GM19193 (cell line): ENCODE measurements around the gene NHP2.

Experiments used
- POLR2A ChIP-seq: IDR thresholded peaks from 4 replicates; pipeline ENCODE4 v1.6.1; 2011; ENCODE audit not compliant: insufficient read depth, insufficient read length; ENCODE audit errors: extremely low read depth

Gene NHP2

DNA sequence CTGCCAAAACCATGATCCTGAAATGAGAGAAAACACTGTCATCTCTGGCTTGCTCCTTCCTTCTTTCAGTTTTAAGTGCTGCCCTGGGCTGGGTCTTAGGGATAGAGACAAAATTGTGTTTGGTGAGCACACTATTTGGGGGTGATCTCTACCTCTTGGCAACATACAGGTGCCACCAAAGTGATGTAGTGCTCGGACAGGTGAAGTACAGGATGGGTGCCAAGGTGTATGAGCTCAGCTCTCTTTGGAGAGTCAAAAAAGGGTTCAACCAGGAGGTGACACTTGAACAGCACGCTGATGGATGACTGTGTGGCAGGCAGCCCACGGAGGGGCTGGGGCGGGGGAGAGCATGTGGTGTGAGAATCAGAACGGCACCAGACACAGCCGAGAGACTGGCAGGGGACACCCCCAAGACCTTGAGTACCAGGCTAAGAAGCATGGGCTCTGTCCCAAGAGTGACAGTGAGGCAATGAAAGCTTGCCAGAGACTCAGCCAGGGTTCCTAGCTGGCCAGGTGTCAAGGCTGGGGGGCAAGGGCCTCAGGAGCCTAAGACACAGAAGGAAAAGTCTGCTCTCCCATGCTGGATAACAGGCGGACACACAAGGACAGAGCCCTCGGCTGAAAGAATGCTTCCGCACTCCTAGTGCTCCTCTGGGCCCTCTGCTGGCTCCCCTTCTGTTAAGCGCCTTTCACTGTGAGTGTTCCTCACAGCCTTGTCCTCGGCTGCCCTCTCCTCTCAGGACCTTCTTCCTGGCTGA lies 2.5 kb downstream of the NHP2 start:
- no peak for TF ChIP-seq POLR2A

DNA sequence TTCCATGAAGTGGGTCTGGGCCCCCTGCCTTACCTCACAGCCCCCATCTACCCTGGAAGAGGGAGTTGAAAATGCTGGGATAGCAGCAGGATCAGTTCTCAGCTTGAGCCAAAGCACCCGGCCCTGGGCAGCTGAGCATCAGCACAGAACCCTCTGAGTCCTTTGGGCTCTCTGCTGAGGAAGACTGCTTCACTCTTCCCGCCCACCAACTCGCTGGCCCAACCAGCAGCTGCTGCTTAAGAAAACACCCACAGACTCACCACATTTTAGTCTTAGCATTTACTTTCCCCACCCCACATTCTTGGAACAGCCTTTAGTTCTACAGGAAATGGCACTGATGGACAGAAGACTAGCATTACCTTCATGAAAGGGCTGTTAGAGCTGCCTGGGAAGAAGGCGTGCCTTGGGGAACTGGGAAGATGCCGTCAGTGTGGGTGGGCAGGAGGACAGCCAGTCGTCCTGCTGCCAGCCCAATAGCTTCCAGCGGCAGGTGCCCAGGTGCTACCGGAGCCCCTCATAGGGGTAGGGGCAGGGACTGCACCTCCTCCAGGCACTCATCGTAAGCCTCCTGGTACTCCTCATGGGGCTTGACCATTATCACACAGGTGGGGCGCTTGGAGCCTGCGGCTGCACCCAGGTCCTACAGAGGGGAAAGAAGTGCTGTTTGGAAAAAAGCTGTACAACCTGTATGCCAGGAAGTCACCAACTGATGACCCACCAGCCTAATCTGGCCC lies 4.3 kb downstream of the NHP2 start:
- TF ChIP-seq POLR2A = no peak

DNA sequence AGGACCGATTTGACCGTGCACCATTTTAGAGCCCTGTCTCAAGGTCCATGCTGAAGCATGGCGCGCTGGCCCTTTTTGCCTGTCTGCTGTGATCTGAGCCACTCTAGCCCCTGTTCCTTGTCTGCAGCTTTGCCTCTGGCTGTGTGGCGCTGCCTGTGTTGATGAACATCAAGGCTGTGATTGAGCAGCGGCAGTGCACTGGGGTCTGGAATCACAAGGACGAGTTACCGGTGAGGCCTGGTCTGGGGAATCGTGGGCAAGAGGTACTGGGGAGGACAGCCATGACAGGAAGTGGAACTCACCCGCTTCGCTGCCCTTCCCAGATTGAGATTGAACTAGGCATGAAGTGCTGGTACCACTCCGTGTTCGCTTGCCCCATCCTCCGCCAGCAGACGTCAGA lies 6.3 kb downstream of the NHP2 start:
- no peak for TF ChIP-seq POLR2A

DNA sequence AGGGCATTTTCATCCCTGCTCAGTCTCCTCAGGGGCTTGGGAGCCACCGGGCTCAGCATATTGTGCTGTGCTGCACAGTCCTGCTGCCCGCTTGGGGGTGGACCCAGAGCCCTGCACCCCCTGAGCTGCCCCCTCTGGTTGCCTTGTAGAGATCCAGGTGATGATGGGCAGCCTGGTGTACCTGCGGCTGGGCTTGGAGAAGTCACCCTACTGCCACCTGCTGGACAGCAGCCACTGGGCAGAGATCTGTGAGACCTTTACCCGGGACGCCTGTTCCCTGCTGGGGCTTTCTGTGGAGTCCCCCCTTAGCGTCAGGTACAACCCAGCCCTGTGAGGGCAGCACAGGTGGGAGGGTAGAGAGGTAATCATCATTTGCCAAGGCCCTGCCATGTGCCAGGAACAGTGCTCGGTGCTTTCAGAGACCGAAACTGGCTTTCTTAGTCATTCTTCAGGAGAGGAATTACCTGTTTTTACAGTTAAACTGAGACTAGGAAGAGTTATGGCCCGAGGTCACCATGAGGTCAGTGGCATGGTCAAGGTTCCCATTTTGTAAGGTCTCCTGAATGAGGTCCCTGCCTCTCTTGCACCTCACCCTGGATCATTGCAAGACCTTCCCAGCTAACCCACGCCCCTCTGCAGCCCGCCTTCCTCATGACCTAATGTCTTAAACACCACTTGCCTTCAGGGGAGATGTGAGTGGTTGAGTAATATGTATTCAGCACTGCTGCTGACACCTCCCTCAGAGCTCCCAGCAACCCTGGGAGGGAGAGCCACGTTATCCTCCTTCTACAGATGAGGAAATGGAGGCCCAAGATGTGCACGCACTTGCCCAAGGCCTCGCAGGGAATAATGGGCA lies 7.5 kb downstream of the NHP2 start:
- TF ChIP-seq POLR2A = peak; percentile 25

DNA sequence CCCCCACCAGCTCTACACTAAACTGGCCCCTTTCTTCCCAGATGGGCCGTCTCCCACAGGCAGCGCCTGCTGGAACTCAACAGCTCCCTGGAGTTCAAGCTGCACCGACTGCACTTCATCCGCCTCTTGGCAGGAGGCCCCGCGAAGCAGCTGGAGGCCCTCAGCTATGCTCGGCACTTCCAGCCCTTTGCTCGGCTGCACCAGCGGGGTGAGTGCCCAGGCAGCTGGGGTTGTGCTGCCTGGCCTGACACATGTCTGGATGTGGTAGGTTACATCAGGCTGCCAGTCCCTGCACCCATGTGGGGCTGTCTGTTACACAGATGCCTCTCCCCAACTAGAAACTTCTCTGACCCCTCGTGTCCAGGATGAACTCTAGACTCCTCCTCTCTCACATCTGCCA lies 9.8 kb downstream of the NHP2 start:
- no peak for TF ChIP-seq POLR2A

DNA sequence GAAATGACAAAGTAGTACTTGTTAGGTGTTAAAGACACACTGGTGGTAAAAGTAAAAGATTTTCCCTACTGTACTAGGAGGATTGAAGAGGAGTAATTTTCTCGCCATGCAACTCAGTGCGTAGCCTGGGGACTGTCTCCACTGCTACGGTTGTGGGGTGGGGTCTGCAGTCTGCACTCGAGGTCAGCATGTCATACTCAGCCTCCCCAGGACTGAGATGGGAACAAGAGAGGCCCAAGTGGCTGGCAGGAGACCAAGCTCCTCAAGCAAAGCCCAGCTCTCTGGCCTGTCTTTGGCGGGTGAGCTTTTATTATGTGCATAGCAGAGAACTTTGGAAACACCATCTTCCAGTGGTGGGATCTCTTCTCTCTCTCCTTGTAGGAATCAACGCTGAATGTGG lies 10.4 kb downstream of the NHP2 start:
- no peak for TF ChIP-seq POLR2A

DNA sequence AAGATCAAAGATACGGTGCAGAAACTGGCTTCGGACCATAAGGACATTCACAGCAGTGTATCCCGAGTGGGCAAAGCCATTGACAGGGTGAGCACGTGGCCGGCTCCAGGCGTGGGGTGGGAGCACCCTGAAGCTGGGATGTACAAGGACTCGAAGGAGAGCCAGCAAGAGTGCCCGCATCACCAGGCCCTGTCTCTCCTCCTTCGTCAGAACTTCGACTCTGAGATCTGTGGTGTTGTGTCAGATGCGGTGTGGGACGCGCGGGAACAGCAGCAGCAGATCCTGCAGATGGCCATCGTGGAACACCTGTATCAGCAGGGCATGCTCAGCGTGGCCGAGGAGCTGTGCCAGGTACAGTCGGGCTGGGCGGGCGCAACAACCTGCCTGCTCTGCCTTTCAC lies 11.0 kb downstream of the NHP2 start:
- no peak for TF ChIP-seq POLR2A

DNA sequence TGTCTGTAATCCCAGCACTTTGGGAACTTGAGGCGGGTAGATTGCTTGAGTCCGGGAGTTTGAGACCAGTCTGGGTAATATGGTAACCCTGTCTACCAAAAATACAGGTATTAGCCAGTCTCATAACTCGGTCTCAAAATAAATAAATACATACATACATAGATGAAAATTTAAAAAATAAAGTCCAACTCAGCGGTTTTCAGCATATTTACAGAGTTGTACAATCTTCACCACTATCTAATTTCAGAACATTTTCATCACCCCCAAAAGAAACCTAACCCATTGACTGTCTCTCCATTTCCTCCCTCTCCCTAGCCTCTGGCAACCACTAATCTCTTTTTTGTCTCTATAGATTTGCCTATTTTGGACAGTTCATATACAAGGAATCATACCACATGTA lies 12.1 kb downstream of the NHP2 start:
- no peak for TF ChIP-seq POLR2A

DNA sequence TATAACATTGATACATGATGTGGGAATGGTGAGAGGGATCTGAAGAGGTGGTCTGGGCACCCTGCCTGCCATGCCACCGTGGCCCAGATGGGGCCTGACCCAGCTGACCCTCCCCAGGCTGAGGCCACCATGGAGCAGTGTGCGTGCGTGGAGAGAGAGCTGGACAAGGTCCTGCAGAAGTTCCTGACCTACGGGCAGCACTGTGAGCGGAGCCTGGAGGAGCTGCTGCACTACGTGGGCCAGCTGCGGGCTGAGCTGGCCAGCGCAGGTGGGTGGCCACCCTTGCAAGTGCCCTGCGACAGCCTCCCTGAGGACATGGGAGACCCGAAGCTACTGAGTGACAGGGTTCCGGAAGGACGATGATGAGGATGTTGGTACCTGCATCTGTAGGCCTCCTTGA lies 15.7 kb downstream of the NHP2 start:
- no peak for TF ChIP-seq POLR2A

DNA sequence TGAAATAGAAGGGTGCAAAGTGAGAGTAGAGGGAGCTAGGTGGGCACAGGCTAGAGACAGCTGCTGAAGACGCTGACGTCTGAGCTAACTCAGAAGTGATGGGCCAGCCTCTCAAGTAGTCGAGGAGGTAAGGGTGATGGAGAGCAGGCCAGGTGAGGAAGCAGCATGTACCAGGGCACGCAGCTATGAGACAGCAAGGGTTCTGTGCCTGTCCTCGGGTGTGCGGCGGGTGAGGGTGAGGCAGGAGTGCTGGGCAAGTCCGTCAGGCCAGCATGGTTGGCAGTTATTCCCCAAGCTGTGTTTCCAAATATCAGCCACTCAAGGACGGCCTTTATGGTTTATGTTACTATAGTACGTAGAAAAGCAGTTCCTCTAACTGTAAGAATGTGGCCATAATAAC lies 16.7 kb downstream of the NHP2 start:
- no peak for TF ChIP-seq POLR2A

DNA sequence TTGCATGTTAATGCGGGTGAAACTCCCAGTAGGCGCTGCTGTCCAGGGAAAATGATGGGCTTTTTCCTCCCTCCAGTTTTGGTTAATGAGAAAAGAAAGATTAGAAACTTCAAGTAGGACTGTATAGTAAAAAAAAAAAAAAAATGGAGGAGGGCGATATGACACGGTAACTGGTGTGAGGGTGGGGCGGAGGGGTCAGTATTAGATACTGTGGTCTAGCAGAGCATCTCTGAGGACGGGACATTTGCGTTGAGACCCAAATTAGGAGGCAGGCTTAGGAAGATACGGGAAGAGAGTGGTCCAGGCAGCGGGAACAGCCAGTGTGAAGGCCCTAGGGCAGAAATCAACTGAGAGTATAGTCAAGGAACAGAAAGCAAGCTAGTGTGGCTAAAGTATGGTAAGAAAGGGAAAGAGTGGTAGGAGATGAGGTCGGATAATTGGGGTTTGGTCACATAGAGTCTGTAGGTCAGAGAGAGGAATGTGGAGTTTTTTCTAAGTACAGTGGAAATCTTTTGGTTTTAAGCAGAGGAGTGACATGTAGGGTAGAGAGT lies 22.2 kb downstream of the NHP2 start:
- TF ChIP-seq POLR2A = no peak

DNA sequence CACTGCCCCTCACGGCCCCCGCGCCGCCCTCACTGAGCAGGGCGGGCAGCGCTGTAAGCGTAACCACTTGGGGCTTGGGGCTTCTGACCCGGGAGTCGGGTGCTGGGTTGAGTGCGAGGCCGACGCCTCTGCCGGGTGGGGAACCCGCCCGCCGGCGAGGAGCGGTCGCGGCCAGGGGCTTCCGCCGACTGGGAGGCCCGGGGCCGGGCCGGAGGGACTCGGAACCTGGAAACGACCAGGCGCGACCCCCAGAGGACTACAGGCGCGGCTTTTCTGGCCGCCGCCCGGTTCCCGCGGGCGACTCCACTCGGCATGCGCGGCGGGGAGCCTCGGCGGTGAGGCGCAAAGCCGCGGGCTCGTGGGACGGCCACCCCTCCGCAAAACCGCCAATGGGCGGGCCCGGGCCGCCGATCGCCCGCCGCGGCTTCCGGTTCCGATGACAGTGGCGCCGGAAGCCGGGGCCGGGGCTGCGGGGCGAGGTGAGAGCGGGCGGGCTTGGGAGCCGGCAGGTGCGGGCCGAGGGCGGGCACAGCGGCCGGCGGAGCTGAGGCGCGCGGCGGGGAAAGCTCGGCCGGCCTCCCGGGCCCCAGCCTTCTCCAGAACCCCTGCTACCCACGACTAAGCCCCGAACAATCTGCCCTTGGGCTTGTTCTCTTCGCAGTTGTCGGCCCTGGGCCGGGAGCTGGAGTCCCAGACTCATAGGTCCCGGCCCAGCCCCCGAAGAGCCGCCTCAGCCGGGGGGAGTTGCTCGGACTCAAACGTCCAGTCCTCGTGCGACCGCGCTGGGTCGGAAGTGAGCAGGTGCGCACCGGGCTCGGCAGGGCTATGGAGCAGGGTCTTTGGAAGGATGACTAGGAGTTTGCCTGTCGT lies 22.9 kb downstream of the NHP2 start, which contains the start of gene RMND5B:
Gene RMND5B, plus strand, starts transcription at position 439 of the 870 bp plus-strand sequence. CDS start 7,106 bp downstream, outside the sequence.
- TF ChIP-seq POLR2A = peak; percentile 83

DNA sequence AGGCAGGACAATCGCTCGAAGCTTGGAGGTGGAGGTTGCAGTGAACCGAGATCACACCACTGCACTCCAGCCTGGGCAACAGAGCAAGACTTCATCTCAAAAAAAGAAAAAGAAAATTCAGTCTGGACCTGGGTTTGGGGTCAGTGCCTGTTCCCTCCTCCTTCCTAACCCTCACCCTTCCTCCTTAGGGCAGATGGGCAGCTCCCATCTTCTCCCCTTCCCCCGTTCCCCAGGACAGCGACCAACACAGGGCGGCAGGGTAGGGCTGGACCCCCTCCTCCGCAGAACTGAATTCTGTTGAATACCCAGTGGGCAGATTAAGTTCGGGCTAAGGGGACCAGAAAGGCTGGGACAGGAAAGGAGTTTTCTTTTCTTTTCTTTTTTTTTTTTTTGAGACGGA lies 24.4 kb downstream of the NHP2 start:
- no peak for TF ChIP-seq POLR2A

DNA sequence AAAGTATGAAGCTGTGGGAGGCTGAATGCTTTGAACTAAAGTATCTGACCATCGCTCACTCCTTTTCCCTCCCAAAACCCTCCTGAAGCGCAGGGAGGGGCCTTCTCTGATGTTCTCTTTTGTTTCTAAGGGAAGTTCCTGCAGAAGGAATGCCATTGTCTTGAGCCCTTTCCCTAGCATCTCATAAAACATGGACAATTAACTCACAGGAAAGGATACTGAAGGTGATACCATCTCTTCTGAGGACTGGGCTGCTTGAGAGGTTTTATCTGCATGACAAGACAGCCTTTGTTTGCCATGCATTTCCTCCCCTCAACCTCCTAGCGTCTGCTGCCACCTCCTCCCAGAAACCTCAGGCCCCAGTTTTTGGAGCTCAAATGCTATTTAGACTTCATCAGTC lies 27.1 kb downstream of the NHP2 start:
- TF ChIP-seq POLR2A = no peak
